ENCODE results near the gene NCL.

- TF ChIP-seq EP300 (IDR thresholded peaks at IDR 0.05) (no peak), CTCF (IDR thresholded peaks at IDR 0.05) (no peak), POLR2A (IDR thresholded peaks at IDR 0.05) (no peak)
Observed at GRCh38 chr2:231450548-231450989, 13.7 kb downstream of the NCL start.

Data from ovary (tissue), 3 donors.